Measurements from ENCODE around the gene NUP85.
"Not testable (repeated sequence)": the region's sequence is repeated elsewhere in the genome, so short reads cannot be mapped to it uniquely, and the experiment has no call there.

Gene NUP85

GRCh38 chr17:75242461-75243042 is 37.1 kb downstream of the NUP85 start:
- no peak for FAIRE-seq

GRCh38 chr17:75244133-75244866 is 38.8 kb downstream of the NUP85 start:
- no peak for FAIRE-seq

- no peak for FAIRE-seq
Measured at GRCh38 chr17:75245011-75245410, 39.5 kb downstream of the NUP85 start.

GRCh38 chr17:75246404-75246803 is 40.9 kb downstream of the NUP85 start:
- no peak for FAIRE-seq

- no peak for FAIRE-seq
Measured at GRCh38 chr17:75249564-75249963, 44.1 kb downstream of the NUP85 start.

GRCh38 chr17:75250009-75250471 is 44.6 kb downstream of the NUP85 start:
- FAIRE-seq: no peak

GRCh38 chr17:75252039-75252816 is 46.7 kb downstream of the NUP85 start:
- FAIRE-seq: no peak

GRCh38 chr17:75255954-75256698 is 50.6 kb downstream of the NUP85 start:
- not testable (repeated sequence) for FAIRE-seq

GRCh38 chr17:75257228-75257627 is 51.7 kb downstream of the NUP85 start:
- not testable (repeated sequence) for FAIRE-seq

- FAIRE-seq: no peak
Measured at GRCh38 chr17:75260641-75261335, 55.3 kb downstream of the NUP85 start.

GRCh38 chr17:75261336-75262111 is 56.0 kb downstream of the NUP85 start, which contains the start of the genes GGA3 and MRPS7:
TSS of gene GGA3 (minus strand) at chr17:75261606. CDS start at chr17:75261587, 19 bp downstream.
TSS of gene MRPS7 (plus strand) at chr17:75261879. CDS start at chr17:75261901, 22 bp downstream.
- no peak for FAIRE-seq

GRCh38 chr17:75262112-75262606 is 56.7 kb downstream of the NUP85 start:
- no peak for FAIRE-seq

GRCh38 chr17:75263055-75263454 is 57.6 kb downstream of the NUP85 start:
- no peak for FAIRE-seq

GRCh38 chr17:75265614-75266315 is 60.3 kb downstream of the NUP85 start:
- FAIRE-seq: no peak

- FAIRE-seq: no peak
Measured at GRCh38 chr17:75266316-75267152, 61.1 kb downstream of the NUP85 start.

- no peak for FAIRE-seq
Measured at GRCh38 chr17:75267153-75267410, 61.6 kb downstream of the NUP85 start.

GRCh38 chr17:75267411-75268232 is 62.1 kb downstream of the NUP85 start:
- no peak for FAIRE-seq

- FAIRE-seq: no peak
Measured at GRCh38 chr17:75269844-75270217, 64.4 kb downstream of the NUP85 start.
